Measurements from ENCODE around the gene COG2. TPM values are rescaled to one million over a fixed set of nuclear protein-coding genes. Genes with fewer than 3 reads are reported as not detected.

Gene COG2
- total and polyA plus RNA-seq, 2 of the 13 experiments (the other 11 are each of a cell fraction or from before 2014, with no cell fraction given) = 16.8 to 36.3 TPM

GRCh38 chr1:230639714-230640209, 2.5 kb upstream of the COG2 start (continued):
- TF ChIP-seq ZHX1 (CRISPR knock-in tag; IDR thresholded peaks at IDR 0.05; ENCODE audit: low read depth) = 0 out of 2 replicates have a peak, but pooled peaks have one; percentile 54
- TF ChIP-seq ZNF496 (CRISPR knock-in tag; IDR thresholded peaks at IDR 0.05; ENCODE audit: insufficient replicate concordance) = no peak
- no peak for TF ChIP-seq RNF2 (conservative IDR thresholded peaks at IDR 0.05; ENCODE audit: low read depth)
- no peak for TF ChIP-seq ZNF232 (CRISPR knock-in tag; IDR thresholded peaks at IDR 0.05; ENCODE audit: borderline replicate concordance)
- no peak for TF ChIP-seq GABPA (IDR thresholded peaks at IDR 0.05; ENCODE audit: low read depth, low read length)
- TF ChIP-seq GABPA (CRISPR knock-in tag; IDR thresholded peaks at IDR 0.05; ENCODE audit: low read depth) = 0 out of 2 replicates have a peak, but pooled peaks have one; percentile 10
- no peak for TF ChIP-seq NONO (IDR thresholded peaks at IDR 0.05)
- TF ChIP-seq NONO (CRISPR knock-in tag; conservative IDR thresholded peaks at IDR 0.05) = no peak; the same call in 1 of the 2 replicates
- peak; percentile 96 for TF ChIP-seq ARID5B (CRISPR knock-in tag; IDR thresholded peaks at IDR 0.05)
- peak; percentile 99 for TF ChIP-seq FOXA3 (CRISPR knock-in tag; IDR thresholded peaks at IDR 0.05)
- no peak for TF ChIP-seq ZC3H13 (CRISPR knock-in tag; IDR thresholded peaks at IDR 0.05)
- no peak for TF ChIP-seq MAF1 (CRISPR knock-in tag; IDR thresholded peaks at IDR 0.05; ENCODE audit: borderline replicate concordance)
- TF ChIP-seq ZSCAN29 (CRISPR knock-in tag; conservative IDR thresholded peaks at IDR 0.05) = peak; percentile 71; the same call in 1 of the 2 replicates
- peak; percentile 95 for TF ChIP-seq RXRB (CRISPR knock-in tag; IDR thresholded peaks at IDR 0.05; ENCODE audit: borderline replicate concordance)
- TF ChIP-seq FIP1L1 (IDR thresholded peaks at IDR 0.05; ENCODE audit: borderline replicate concordance, insufficient read depth, low read depth, low read length) = no peak
- no peak for TF ChIP-seq ZNF468 (CRISPR knock-in tag; IDR thresholded peaks at IDR 0.05)
- TF ChIP-seq ZNF10 (CRISPR knock-in tag; IDR thresholded peaks at IDR 0.05; ENCODE audit: borderline replicate concordance, low read depth) = no peak
- peak; percentile 76 for TF ChIP-seq ERF (CRISPR knock-in tag; IDR thresholded peaks at IDR 0.05)
- no peak for TF ChIP-seq GTF3A (CRISPR knock-in tag; conservative IDR thresholded peaks at IDR 0.05)
- TF ChIP-seq CC2D1A (CRISPR knock-in tag; IDR thresholded peaks at IDR 0.05) = no peak
- TF ChIP-seq CREB1 (IDR thresholded peaks at IDR 0.05) = no peak
- no peak; the same call in 1 of the 2 replicates for TF ChIP-seq CREB1 (CRISPR knock-in tag; IDR thresholded peaks at IDR 0.05)
- peak; percentile 96 for TF ChIP-seq SALL1 (CRISPR knock-in tag; IDR thresholded peaks at IDR 0.05)
- TF ChIP-seq RORA (CRISPR knock-in tag; IDR thresholded peaks at IDR 0.05) = no peak
- no peak for TF ChIP-seq ZNF20 (CRISPR knock-in tag; IDR thresholded peaks at IDR 0.05)
- TF ChIP-seq ARHGAP35 (CRISPR knock-in tag; IDR thresholded peaks at IDR 0.05; ENCODE audit: borderline replicate concordance) = no peak
- no peak for TF ChIP-seq ZNF782 (CRISPR knock-in tag; IDR thresholded peaks at IDR 0.05; ENCODE audit: borderline replicate concordance)
